ENCODE results near the gene ARHGEF2.

GRCh38 chr1:155973723-155974122 is 4.6 kb downstream of the ARHGEF2 start:
- TF ChIP-seq CTCF (conservative IDR thresholded peaks at IDR 0.05; ENCODE audit: low read length) (no peak), EZH2phosphoT487 (IDR thresholded peaks at IDR 0.05; ENCODE audit: borderline replicate concordance) (no peak)
